Activated T-cell treated with anti-CD3 and anti-CD28 coated beads for 48 hours (primary cell): ENCODE data around the gene MTTP.
A peak's percentile ranks its signal among the peaks of the same experiment; 100 is the strongest.

Experiments
- DNase-seq: peaks from one replicate; pipeline ENCODE4 v3.0.0-alpha.2; 2020; ENCODE audit warnings: low read depth

MTTP gene

DNA sequence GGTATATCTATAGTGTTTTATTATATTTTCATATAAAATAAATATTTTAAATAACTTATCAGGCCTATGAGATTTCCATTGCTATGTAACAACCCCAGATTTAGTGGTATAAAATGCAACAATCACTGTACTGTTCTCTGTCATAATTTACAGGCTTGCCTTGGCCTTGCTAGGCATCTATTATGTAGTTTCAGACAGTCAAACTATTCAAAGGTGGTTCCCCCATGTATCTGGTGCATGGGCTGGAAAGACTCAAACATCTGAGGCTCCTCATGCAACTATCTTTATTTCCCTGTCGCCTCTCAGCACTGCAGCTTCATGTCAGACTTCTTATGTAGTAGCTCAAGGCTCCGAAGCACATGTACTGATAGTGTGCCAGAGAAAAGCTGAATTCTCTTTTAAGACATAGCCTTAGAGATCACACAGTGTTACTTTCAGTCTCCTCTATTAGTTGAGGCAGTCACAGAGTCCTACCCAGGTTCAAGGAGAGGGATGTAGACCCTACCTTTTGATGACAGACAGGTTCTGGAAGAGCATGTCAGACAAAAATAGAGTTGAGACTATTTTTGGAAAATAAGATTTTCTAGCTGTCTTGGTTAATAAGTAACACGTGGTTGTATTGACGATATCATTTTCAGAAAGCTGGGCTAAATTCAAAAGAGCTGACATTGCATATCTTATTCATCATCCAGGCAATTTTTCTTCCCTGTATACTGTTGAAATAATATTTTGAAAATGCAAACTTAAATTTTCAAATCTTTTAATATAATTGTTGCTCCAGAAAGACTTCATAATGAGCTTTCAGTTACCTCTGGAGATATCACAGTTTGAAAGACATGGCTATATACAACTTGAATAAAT is 19.4 kb downstream of the MTTP start:
- DNase-seq, result no peak

DNA sequence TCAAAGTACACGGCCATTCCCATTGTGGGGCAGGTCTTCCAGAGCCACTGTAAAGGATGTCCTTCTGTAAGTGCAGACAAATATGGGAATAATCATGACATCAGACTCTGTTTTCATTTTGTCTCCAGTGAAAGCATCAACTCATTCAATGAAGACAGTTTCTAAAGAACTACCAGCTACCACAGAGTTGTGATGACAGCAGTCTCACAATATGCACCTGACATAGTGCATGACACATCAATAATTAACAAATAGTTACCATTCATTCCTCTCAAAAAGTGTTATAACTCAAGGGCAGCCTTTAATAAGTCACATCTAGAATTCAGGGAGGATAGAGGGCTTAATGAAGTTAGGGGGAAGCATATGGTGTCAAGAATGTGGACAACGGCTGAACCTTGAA is 20.2 kb downstream of the MTTP start:
- no peak for DNase-seq

DNA sequence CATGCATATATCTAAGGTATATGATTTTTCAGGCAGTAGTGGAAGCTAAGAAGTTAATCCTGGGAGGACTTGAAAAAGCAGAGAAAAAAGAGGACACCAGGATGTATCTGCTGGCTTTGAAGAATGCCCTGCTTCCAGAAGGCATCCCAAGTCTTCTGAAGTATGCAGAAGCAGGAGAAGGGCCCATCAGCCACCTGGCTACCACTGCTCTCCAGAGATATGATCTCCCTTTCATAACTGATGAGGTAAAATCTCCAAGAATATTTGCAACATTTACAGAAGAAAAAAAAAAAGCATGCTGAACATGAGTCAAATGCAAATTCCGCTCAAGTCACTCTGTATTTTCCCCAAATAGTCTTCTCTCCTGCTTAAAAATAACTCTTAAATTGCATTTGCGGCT is 32.1 kb downstream of the MTTP start:
- DNase-seq, result no peak

DNA sequence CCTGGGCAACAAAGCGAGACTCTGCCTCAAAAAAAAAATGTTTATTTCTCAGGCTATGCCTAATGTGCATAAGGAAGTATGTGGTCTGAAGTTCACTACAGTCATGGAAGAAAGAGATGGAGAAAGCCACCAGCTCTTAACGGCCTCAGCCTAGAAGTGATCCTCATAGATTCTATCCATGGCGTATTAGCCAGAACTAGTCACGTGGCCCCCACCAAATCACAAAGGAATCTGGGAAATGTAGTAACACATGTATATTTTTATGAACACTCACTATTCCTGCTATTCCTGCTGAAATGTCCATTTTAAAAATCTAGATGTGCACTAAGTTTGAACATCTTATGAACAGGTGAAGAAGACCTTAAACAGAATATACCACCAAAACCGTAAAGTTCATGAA is 33.8 kb downstream of the MTTP start:
- no peak for DNase-seq

DNA sequence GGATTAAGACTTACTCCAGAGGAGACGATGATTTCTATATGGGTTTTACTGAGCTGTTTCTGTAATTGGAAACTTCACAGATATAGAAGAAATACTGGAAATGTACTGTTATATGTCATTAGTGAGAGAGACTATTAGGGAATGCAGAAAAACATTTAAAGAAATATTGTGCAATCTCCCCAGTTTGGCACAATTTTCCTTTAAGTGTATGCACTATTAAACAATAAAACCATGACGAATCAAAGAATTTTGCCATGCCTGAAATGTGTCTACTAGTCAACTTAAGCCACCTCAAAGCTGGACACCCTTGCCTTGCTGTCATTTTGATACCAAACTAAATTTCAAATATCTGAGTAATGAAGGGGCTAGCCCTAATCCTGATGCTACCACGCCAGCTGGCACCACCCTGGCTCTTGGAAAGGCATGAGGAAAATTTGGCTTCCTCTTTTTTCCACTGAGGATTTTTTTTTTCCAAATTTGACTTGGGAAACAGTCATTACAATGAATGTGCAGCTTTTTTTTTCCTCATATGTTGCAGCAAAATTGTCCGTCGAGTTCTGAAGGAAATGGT is 36.1 kb downstream of the MTTP start:
- DNase-seq, result no peak

DNA sequence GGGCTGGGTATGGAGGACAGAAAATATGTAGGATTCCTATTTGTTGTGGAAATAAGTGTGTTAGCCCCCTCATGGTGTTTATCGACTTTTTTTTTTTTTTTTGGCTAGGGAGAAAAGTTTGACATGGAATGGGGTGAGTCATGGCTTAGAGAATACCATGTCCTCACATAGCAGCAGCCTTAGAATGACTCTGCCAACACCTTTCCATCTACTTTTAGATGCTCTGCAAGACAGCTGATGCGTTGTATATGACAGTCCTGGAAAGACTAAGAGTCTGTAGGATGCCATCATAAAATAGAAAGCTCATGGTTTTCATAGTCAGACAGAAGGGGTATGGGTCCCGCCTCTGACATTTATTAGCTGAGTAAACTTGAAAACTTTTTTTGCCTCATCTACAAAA is 37.7 kb downstream of the MTTP start:
- no peak for DNase-seq

DNA sequence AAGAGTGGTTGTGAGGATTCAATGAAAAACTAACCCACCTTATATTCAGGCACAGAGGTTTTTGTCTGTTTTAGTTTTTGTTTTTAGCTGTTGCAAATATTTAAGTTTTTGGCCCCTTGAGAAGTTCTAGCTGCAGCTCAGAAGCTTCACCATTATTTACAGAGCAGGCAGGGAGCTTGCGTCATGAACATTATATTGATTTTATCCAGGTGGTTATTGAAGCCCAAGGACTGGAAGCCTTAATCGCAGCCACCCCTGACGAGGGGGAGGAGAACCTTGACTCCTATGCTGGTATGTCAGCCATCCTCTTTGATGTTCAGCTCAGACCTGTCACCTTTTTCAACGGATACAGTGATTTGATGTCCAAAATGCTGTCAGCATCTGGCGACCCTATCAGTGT is 38.1 kb downstream of the MTTP start:
- DNase-seq, result no peak

DNA sequence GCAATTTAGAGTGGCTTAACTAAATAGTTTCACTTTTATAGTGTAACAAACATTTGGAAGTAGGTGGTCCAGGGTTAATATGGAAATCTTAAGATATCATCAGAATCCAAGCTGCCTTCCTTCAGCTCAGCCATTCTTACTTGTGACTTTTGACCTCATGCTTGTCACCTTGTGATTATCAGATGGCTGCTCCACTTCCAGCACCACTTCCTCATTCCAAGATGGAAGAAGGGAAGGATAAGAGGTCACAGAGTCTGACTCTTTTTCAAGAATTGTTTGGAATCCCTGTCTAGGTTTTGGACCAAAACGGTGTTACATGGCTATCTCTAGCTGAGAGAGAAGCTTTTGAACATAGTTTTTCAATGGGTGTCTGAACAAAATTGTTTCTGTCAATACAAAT is 39.9 kb downstream of the MTTP start:
- no peak for DNase-seq

DNA sequence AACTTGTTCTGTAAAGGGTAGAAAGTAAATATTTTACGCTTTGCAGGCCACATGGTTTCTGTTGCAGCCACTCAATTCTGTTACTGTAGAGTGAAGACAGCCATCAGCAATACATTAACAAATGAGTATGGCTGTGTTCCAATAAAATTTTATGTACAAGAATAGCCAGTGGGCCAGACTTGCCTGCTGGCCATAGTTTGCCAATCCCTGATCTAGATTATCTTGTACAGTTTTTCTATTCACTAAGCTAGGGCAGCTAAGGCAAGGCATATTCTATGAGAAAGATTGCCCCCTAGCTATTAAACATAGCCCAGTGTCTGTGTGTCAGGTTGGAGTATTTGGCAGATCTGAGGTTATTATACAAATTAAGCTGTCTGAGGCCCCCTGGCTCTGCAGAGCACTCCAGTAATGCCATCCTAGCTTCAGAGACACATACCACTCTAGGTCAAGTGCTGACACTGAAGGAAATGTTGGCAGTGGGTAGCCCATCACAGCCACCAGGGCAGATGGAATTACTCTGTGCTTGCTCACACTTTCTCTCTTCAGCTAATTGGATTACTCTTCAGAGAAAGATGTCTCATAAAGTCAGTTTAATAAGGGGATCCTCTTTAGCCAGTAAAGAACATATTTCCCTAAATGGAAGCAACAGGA is 40.7 kb downstream of the MTTP start:
- no peak for DNase-seq

DNA sequence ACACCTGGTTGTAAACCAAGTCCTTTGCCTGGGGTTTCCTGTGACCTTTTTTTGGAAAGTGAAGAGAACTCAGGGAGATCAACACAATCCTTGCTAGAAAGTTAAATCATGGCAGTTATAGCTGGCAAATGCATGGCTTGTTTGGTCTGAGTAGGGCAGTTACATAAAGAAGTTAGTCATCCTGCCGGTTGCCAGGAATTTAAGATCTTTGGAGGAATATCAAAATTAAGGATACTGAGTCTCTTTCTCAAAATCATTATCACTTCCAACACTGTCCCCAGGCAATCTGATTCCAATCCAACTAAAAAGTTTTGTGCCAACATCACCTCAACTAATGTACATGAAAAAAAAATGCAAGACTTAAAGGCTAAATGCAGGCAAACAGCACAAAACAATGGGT is 42.8 kb downstream of the MTTP start:
- no peak for DNase-seq

DNA sequence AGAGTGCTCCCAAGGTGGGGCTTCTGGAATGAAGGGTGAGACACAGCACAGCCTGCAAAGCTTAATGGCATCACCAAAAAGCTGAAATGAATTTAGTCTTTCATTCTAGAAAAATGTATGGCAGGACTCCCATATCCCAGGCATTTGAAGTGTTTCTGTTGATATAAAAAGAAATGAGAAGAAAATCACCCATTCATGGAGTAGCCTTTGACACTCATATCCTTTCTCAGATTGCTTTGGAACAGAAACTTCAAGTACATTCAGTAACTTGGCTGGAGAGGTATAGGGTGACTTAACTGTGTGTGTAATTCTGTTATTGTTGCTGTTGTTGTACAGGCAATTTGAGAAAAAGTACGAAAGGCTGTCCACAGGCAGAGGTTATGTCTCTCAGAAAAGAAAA is 47.7 kb downstream of the MTTP start:
- no peak for DNase-seq

DNA sequence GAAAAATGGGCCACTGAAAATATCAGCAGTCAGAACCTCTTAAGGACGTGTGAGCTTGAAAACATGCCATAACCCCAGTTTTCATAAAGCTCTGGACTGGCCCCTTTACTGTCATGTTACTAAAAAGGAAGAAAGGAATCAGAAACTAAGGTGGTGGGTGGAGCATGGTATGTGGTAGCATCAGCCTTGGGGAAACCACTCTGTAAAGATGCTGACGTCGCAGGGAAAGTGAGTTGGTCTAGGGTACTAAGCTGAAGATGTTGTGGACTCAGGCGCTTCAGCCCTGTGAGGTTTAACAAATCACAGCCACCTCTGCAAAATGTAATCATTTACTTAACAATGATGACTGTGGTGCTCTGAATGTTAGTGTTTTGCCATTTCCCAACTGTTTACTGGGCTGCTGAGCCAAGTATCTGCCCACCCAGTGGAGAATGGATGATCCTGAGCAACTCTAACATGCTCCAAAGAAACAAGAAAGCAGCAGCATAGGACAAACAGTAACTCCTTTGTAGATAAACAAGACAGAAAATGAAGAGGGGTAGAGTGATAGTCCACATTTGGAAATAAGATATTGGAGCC is 49.6 kb downstream of the MTTP start:
- peak; percentile 4 for DNase-seq

DNA sequence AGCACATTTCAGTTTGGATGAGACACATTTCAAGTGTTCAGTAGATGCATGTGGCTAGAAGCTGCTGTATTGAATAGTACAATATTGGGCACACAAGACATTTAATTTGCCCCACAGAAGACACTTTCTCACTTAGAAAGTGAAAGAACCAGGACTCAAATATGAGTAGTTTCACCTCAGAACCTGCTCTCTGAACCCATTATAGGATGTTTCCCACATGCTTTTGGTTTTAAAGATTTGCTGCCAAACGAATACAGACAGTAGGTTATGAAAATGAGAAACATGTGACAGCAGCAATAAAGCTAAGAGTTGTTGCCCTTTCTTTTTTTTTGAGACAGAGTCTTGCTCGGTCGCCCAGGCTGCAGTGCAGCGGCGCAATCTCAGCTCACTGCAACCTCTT is 50.7 kb downstream of the MTTP start:
- no peak for DNase-seq

DNA sequence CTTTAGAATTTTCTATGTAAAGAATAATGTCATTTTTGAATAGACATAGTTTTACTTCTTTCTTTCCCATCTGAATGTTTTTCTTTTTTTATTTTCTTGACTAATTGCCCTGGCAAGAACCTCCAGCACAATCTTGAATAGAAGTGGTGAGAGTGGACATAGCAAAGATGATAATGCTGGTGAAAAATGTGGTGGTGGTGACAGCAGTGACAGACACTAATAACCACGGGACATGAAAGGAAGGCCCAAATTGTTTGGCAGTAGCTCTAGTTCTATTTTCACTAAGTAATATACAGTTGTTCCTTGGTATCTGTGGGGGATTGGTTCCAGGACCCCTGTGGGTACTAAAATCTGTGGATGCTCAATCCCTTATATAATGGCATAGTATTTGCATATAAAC is 53.4 kb downstream of the MTTP start:
- DNase-seq, result no peak

DNA sequence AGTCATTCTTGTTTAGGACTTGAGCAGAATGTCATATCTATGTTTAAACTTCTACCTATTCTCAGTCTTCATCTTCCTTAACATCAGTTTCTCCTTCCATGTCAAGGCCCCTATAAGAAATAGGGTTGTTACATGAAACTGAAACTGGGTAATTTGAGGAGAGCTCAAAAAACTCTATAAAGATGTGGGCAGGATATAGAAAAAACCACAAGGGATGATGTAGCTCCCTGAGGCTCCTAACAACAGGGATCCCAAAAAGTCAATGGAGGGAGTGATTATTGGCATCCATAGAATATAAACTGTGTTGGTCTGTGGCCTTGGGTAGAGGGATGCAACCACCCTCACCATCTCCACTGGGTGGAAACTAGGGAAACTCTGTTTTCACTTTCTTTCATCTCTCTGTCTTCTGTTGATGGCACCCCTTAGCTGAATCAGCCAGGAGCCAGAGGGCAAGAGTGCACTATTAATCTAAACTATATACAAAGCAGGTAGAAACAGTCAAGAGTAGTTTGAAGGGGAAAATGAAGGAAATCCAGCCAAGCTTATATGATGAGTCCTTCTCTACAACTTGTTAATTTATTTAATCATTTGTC is 55.4 kb downstream of the MTTP start:
- DNase-seq, result no peak

DNA sequence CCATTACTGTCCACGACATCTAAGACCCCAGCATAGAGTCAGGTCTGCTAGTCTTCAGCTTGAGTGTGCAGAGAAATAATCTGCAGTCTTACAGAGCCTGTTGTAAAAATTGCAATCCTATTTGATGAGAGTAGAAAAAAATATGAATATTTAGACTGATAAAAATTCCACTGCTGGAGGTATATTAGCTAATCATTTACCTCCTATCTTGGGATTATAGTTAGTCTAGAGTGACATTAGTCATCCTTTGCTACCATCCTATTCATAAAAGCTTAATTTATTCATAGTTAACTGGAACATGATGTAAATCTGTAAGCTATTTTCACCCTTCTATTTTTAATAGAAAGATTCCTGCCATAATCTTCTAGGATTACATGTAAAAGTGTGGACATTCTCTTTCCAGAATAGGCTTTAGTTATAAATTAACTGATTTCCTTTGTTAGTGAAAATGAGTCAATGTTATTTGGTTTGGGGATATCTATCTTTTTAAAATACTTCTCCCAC is 56.3 kb downstream of the MTTP start:
- no peak for DNase-seq

DNA sequence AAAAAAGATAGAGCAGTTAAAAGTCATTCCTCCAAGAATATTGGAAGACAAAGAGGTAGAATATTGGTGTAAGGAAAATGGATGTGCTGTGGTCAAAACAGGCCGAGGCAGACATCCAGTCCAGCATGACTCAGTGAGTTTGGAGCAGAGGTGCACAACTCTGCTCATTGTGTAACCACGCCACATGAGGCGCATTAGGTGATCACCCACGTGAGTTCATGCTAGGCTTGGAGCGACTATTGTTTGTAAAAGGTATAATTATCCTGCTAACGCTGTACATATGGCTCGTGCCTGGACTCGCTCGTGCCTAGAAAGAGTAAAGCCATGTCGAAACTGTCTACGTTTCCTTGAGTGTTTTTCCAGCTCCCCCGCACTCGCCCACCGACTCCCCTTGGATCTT is 59.1 kb downstream of the MTTP start:
- no peak for DNase-seq

DNA sequence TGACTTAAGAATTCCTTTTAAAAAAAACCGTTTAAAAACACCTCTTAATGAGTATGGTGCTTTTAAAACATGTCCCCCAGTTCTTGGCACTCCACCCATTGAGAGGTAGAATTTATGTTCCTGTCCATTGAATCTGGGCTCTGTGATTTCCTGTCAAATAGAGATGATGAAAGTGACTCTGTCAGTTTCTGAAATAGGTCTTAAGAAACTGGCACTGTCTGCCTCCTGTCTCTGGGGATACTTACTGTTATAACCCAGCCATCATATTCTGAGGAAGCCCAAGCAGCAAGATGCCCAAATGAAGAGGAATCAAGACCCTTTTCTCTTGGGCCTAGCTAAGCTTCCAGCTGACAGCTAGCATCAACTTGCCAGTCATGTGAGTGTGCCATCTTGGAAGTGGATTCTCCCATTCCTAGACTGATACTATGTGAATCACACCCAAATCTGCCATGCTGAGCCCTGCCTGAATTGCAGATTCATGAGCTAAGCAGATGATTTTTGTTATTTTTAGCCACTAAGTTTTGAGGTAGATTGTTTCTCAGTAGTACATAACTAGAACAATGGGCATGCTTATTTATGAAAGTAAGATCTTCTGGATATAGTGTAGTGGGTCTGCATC is 60.2 kb downstream of the MTTP start:
- no peak for DNase-seq

DNA sequence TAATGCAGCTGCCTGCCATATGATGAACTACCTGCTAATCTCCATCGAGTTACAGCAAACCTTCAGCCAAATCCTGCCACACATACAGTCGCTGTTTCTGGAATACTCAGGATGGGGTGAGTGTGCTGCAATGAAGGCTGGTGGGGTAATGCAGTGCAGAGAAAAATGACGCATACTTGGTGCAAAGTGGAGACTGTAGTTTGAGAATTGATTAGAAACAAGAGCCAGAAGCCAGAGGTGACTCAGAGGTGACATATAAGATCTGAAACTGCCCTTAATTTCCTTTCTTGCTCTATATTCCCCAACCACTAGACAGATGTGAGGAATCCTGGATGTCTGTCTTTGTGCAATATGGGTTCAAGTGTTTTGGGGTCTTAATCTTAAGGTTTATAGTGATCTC is 61.0 kb downstream of the MTTP start:
- no peak for DNase-seq

DNA sequence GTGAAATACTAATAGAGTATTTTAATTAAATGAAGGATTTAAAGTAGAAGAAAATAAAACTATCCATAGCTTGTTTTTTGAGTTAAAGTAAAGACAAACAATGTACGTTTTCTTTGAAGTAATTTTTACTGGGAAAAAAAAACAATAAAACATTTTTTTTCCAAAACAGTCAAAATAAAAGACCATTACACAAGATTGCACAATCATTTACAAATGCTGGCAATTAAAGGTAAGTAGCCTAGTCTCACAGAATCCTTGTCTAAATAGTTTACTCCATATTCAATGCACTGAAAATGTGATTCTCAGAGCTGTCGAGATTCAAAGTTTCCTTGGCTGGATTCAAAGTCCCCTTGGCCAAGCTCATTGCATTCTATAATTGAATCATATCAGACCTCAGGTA is 61.8 kb downstream of the MTTP start:
- DNase-seq, result no peak

DNA sequence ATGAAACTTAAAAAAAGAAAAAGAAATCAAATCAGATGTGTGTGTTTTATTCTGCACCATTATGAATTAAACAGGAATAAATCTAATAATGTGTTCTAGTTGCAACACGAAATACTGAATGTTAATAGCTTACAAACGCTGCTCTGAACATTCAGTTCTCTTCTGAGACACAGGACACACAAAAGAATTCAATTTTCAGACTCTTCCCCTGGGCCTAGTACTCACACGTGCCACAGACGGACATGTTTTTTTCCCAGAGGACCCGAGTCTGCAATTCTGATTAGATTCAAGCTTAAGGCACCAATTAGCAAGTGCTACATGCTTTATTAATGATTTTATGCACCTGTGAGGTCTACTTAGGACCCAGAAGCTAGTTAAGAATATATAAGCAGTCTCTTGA is 62.5 kb downstream of the MTTP start:
- no peak for DNase-seq

DNA sequence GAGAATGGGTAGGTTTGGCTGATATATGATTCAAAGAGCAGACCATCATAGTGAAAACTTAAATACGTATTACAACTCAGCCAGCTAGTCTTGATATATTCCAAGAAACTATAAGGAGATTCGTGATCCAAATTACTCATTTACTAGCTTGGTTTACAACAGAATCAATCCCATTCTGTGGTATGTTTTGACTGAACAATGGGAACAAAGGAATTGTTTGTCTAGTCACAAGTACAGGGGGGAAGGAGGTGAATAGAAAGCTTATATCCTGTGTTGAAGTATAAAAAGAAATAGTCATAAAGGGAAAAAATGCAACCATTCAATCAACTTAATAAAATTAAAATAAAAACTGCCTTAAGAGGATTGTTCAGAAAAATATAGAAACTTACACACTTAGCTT is 66.1 kb downstream of the MTTP start:
- no peak for DNase-seq
